ENCODE data around the gene AGK. TPM values are rescaled to one million over a fixed set of nuclear protein-coding genes. Genes with fewer than 3 reads are reported as not detected.

Gene AGK
- total and polyA plus RNA-seq, 4 donors: 13.7 to 39.1 (median 20.9) TPM

DNA sequence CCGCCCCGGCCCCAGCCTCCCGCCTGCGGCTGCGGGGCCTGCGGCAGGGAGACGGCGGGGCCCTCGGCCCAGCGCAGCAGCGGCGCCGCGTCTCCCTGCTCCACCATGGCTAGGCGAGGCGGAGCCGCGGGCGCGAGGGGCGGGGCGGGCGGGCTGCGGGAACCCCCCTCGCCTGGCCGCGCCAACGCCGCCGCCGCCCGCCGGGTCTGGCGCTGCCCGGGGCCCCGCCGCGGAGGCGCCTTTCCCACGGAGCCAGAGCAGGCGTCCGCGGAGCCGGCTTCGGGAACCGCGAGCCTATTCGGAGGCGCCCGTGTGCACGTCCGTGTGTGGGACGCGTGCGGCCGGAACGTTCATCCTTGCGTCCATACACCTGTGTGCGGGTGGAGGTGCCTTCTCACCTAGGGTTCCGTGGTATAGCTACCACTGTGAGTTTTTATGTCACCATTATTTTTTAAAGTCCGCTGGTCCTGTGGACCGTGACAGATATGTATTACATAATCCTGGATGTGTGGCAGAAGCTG is 150.9 kb downstream of the AGK start, which contains the start of gene DENND11:
DENND11 (minus strand) TSS at position 120 of the 521 bp plus-strand sequence; CDS start at position 107, 13 bp downstream.
- ATAC-seq (ENCODE audit: insufficient read depth, low FRiP score): peak; percentile 80
- peak; percentile 60 to 66 (median 62) for DNase-seq
- H3K27ac ChIP-seq (ENCODE audit: low read depth in 1 of 2, low read length in 1 of 2): peak within 1 kb of the TSS; percentile 91 to 93
- H3K4me1 ChIP-seq (ENCODE audit: control insufficient read depth in 5 of 5, insufficient read depth in 5 of 5, low read length in 5 of 5): peaks cover 0 to 26% (median 9%) of the 10 kb centered on the region in 5 donors
- H3K27me3 ChIP-seq (ENCODE audit: control insufficient read depth in 3 of 3, insufficient read depth in 3 of 3, low read length in 2 of 3): no peaks in the 10 kb centered on the region
- H3K36me3 ChIP-seq (ENCODE audit: control insufficient read depth in 4 of 4, insufficient read depth in 4 of 4, low read length in 4 of 4): peaks cover 0 to 3% (median 0%) of the 10 kb centered on the region in 4 donors
- no peaks in the 10 kb centered on the region for H3K9me3 ChIP-seq (ENCODE audit: control insufficient read depth in 4 of 4, insufficient read depth in 3 of 4, low read length in 3 of 4)
- no peak for TF ChIP-seq CTCF (IDR thresholded peaks at IDR 0.05; ENCODE audit: control extremely low read depth, extremely low read depth)
- 1% methylated on average over 41 to 62 of the region's 62 CpGs for WGBS, 2 donors
- H3K4me3 ChIP-seq: peak within 1 kb of the TSS; percentile 85
- peak within 1 kb of the TSS in 1 of 2 donors; percentile 78 for H3K9ac ChIP-seq (ENCODE audit: insufficient read depth in 1 of 2, low read length in 2 of 2)

GRCh38 chr7:141702892-141703291 is 151.7 kb downstream of the AGK start:
- no peaks in the 10 kb centered on the region for H3K9me3 ChIP-seq (ENCODE audit: control insufficient read depth in 4 of 4, insufficient read depth in 3 of 4, low read length in 3 of 4)
- H3K27me3 ChIP-seq (ENCODE audit: control insufficient read depth in 3 of 3, insufficient read depth in 3 of 3, low read length in 2 of 3): no peaks in the 10 kb centered on the region
- DNase-seq: no peak
- 68 to 77% methylated on average over 4 of the region's 4 CpGs for WGBS, 2 donors
- no peak overlapping the region for H3K9ac ChIP-seq (ENCODE audit: insufficient read depth in 1 of 2, low read length in 2 of 2)
- H3K36me3 ChIP-seq (ENCODE audit: control insufficient read depth in 4 of 4, insufficient read depth in 4 of 4, low read length in 4 of 4): peaks cover 0 to 3% (median 0%) of the 10 kb centered on the region in 4 donors
- ATAC-seq (ENCODE audit: insufficient read depth, low FRiP score): no peak
- peaks cover 0 to 26% (median 8%) of the 10 kb centered on the region in 5 donors for H3K4me1 ChIP-seq (ENCODE audit: control insufficient read depth in 5 of 5, insufficient read depth in 5 of 5, low read length in 5 of 5)
- H3K4me3 ChIP-seq: no peak overlapping the region
- no peak overlapping the region for H3K27ac ChIP-seq (ENCODE audit: low read depth in 1 of 2, low read length in 1 of 2)
- TF ChIP-seq CTCF (IDR thresholded peaks at IDR 0.05; ENCODE audit: control extremely low read depth, extremely low read depth): no peak

DNA sequence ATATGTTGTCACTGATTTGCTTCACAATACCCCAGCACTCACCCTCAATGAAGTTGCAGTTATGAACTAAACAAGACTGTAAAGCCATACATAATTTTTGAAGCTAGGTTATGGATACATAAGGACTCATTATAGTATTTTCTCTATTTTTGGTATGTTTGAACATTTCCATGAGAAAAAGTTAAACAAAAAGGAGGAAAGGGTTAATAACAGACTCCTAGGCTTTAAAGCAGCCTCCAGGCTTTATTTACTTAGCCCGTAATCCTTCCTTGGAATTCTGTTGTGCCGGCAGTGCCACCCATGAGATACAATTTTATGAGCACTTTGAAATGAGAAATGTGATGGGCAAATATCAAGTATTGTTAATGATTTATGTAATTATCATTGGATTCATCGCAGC is 152.9 kb downstream of the AGK start:
- H3K4me1 ChIP-seq (ENCODE audit: control insufficient read depth in 5 of 5, insufficient read depth in 5 of 5, low read length in 5 of 5): peaks cover 0 to 26% (median 8%) of the 10 kb centered on the region in 5 donors
- no peak overlapping the region for H3K27ac ChIP-seq (ENCODE audit: low read depth in 1 of 2, low read length in 1 of 2)
- no peak overlapping the region for H3K9ac ChIP-seq (ENCODE audit: insufficient read depth in 1 of 2, low read length in 2 of 2)
- no peak overlapping the region for H3K4me3 ChIP-seq
- DNase-seq (no peak), ATAC-seq (ENCODE audit: insufficient read depth, low FRiP score) (no peak)
- no peaks in the 10 kb centered on the region for H3K27me3 ChIP-seq (ENCODE audit: control insufficient read depth in 3 of 3, insufficient read depth in 3 of 3, low read length in 2 of 3)
- H3K9me3 ChIP-seq (ENCODE audit: control insufficient read depth in 4 of 4, insufficient read depth in 3 of 4, low read length in 3 of 4): no peaks in the 10 kb centered on the region
- 73 to 86% methylated on average over 3 of the region's 3 CpGs for WGBS, 2 donors
- H3K36me3 ChIP-seq (ENCODE audit: control insufficient read depth in 4 of 4, insufficient read depth in 4 of 4, low read length in 4 of 4): no peaks in the 10 kb centered on the region
- TF ChIP-seq CTCF (IDR thresholded peaks at IDR 0.05; ENCODE audit: control extremely low read depth, extremely low read depth): no peak

- no peaks in the 10 kb centered on the region for H3K36me3 ChIP-seq (ENCODE audit: control insufficient read depth in 4 of 4, insufficient read depth in 4 of 4, low read length in 4 of 4)
- H3K9ac ChIP-seq (ENCODE audit: insufficient read depth in 1 of 2, low read length in 2 of 2): no peak overlapping the region
- peaks cover 0 to 25% (median 8%) of the 10 kb centered on the region in 5 donors for H3K4me1 ChIP-seq (ENCODE audit: control insufficient read depth in 5 of 5, insufficient read depth in 5 of 5, low read length in 5 of 5)
- WGBS, 2 donors: 85 to 92% methylated on average over 5 of the region's 5 CpGs
- TF ChIP-seq CTCF (IDR thresholded peaks at IDR 0.05; ENCODE audit: control extremely low read depth, extremely low read depth): no peak
- H3K9me3 ChIP-seq (ENCODE audit: control insufficient read depth in 4 of 4, insufficient read depth in 3 of 4, low read length in 3 of 4): no peaks in the 10 kb centered on the region
- ATAC-seq (ENCODE audit: insufficient read depth, low FRiP score) (no peak), DNase-seq (peak in 1 of 3 donors; percentile 31)
- no peak overlapping the region for H3K27ac ChIP-seq (ENCODE audit: low read depth in 1 of 2, low read length in 1 of 2)
- no peaks in the 10 kb centered on the region for H3K27me3 ChIP-seq (ENCODE audit: control insufficient read depth in 3 of 3, insufficient read depth in 3 of 3, low read length in 2 of 3)
- H3K4me3 ChIP-seq: no peak overlapping the region
Observed at GRCh38 chr7:141704741-141705140, 153.5 kb downstream of the AGK start.

Measured in lung (tissue), 12 donors.